GM23338 (cell line): ENCODE results near the gene ZNF468.

Experiments
- CREB1 ChIP-seq: fragments of 250-450 bp; sonication (Bioruptor Pico); IDR thresholded peaks from 2 replicates; pipeline ENCODE4 v1.5.0; 2020; ENCODE audit warnings: low read depth, mild to moderate bottlenecking, moderate library complexity
- CTCF ChIP-seq, 2 experiments: fragments of 200-600 bp in 1 of 2; sonication (generic) in 1 of 2; conservative IDR thresholded peaks; 2 replicates each; pipeline versions ENCODE4 v1.5.1 to v1.6.1; 2016 to 2017; ENCODE audit warnings: antibody characterized with exemption in 2 of 2, low read depth in 2 of 2, mild to moderate bottlenecking in 2 of 2, moderate library complexity in 1 of 2
- ETS1 ChIP-seq: IDR thresholded peaks from 2 replicates; pipeline ENCODE4 v1.6.1; 2016; ENCODE audit warnings: antibody characterized with exemption
- EZH2 ChIP-seq: fragments of 200-600 bp; sonication (generic); IDR thresholded peaks from one replicate; pipeline ENCODE4 v1.8.0; 2017; ENCODE audit warnings: antibody characterized with exemption, mild to moderate bottlenecking, low read depth; ENCODE audit not compliant: unreplicated experiment
- EZH2phosphoT487 ChIP-seq: fragments of 200-600 bp; sonication (generic); IDR thresholded peaks from one replicate; pipeline ENCODE4 v1.8.1; 2018; ENCODE audit warnings: antibody characterized with exemption; ENCODE audit not compliant: unreplicated experiment
- JUNB ChIP-seq: IDR thresholded peaks from one replicate; pipeline ENCODE4 v1.6.1; 2016; ENCODE audit warnings: antibody characterized with exemption; ENCODE audit not compliant: unreplicated experiment
- NANOG ChIP-seq: IDR thresholded peaks from 2 replicates; pipeline ENCODE4 v1.6.1; 2016; ENCODE audit warnings: antibody characterized with exemption, borderline replicate concordance
- POLR2AphosphoS5 ChIP-seq: IDR thresholded peaks from 2 replicates; pipeline ENCODE4 v1.6.1; 2016; ENCODE audit warnings: antibody characterized with exemption, low read depth
- REST ChIP-seq: IDR thresholded peaks from one replicate; pipeline ENCODE4 v1.6.1; 2018; ENCODE audit warnings: antibody characterized with exemption; ENCODE audit not compliant: unreplicated experiment
- STAT1 ChIP-seq: IDR thresholded peaks from one replicate; pipeline ENCODE4 v1.6.1; 2016; ENCODE audit warnings: antibody characterized with exemption; ENCODE audit not compliant: unreplicated experiment
- ZNF114 ChIP-seq: fragments of 250-450 bp; sonication (Bioruptor Pico); IDR thresholded peaks from 2 replicates; pipeline ENCODE4 v1.5.0; 2020; ENCODE audit warnings: mild to moderate bottlenecking, moderate library complexity
- ZNF331 ChIP-seq: fragments of 250-450 bp; sonication (Bioruptor Pico); IDR thresholded peaks from 2 replicates; pipeline ENCODE4 v1.5.0; 2020; ENCODE audit warnings: low read depth, mild to moderate bottlenecking, moderate library complexity

GRCh38 chr19:52880895-52881389 lies 23.5 kb upstream of the ZNF468 start:
- no peak for TF ChIP-seq CTCF (conservative IDR thresholded peaks at IDR 0.05; ENCODE audit: low read depth in 2 of 2)
- no peak for TF ChIP-seq EZH2
- no peak for TF ChIP-seq STAT1
- no peak for TF ChIP-seq EZH2phosphoT487
- no peak for TF ChIP-seq CREB1 (CRISPR knock-in tag)
- TF ChIP-seq REST = no peak
- TF ChIP-seq POLR2AphosphoS5 = no peak
- no peak for TF ChIP-seq JUNB
- no peak for TF ChIP-seq ETS1
- no peak for TF ChIP-seq ZNF331 (CRISPR knock-in tag)
- TF ChIP-seq NANOG = no peak
- TF ChIP-seq ZNF114 (CRISPR knock-in tag) = no peak
